Adrenal gland (tissue), 12 donors: ENCODE results near the gene ZBTB26. TPM values are rescaled to one million over a fixed set of nuclear protein-coding genes. Genes with fewer than 3 reads are reported as not detected.

Experiments used
- DNase-seq, 7 donors: peaks; one replicate each; pipeline ENCODE4 v3.0.0-alpha.2; 2019 to 2020
- H3K27ac ChIP-seq, 5 donors: fragments of 200-600 bp; sonication (generic) in 4 of 5; 1 replicate in 3 of 5; 2 replicates in 2 of 5; pipeline versions ENCODE4 v1.5.1 to v1.8.0; 2016 to 2020; ENCODE audit warnings: mild to moderate bottlenecking in 1 of 5
- H3K27me3 ChIP-seq: fragments of 200-600 bp; 2 replicates; pipeline ENCODE4 v1.8.0; 2021
- H3K36me3 ChIP-seq, 2 donors: fragments of 200-600 bp; replicated peaks in 1 of 2; 1 replicate in 1 of 2; 2 replicates in 1 of 2; pipeline versions ENCODE4 v1.5.1 to v1.8.0; 2018 to 2022
- H3K4me1 ChIP-seq, 2 donors: fragments of 200-600 bp; replicated peaks in 1 of 2; 1 replicate in 1 of 2; 2 replicates in 1 of 2; pipeline versions ENCODE4 v1.5.1 to v1.8.0; 2018 to 2021
- H3K4me3 ChIP-seq, 4 donors: fragments of 200-600 bp; sonication (generic) in 3 of 4; one replicate each; pipeline ENCODE4 v1.5.1; 2016 to 2018
- H3K9me3 ChIP-seq, 3 donors: fragments of 200-600 bp; sonication (generic) in 1 of 3; replicated peaks in 1 of 3; 1 replicate in 2 of 3; 2 replicates in 1 of 3; pipeline versions ENCODE4 v1.5.1 to v1.8.0; 2016 to 2021
- POLR2A ChIP-seq, 2 donors: fragments of 450-650 bp; IDR thresholded peaks; one replicate each; pipeline ENCODE4 v1.6.1; 2017; ENCODE audit warnings: antibody characterized with exemption in 2 of 2, mild to moderate bottlenecking in 2 of 2, moderate library complexity in 1 of 2
- WGBS, 4 donors: extraction: QIAGEN DNeasy Blood & Tissue Kit in 2 of 4; methylation state at CpG; one replicate each; pipeline versions ENCODE4 v1.1.5 to v1.1.7; 2013 to 2017; 5-methylcytosine and 5-hydroxymethylcytosine counted together
- intact Hi-C, 2 donors: fragments of 100-400 bp; cut with DNase I; formaldehyde crosslinking; loops; one replicate each; pipeline versions ENCODE4 v1.14.1 to v1.15.0; 2022 to 2023
- polyA plus RNA-seq, 3 donors: library from polyadenylated mRNA; stranded (reverse); fragments of 200-250 nt in 2 of 3; fragments of 350-450 nt in 1 of 3; fragmentation: Illumina TruSeq in 1 of 3; extraction: RNeasy Lipid Tissue Mini Kit (QIAGEN cat#74804) in 1 of 3; gene quantifications; one replicate each; pipeline ENCODE4 v1.2.3, GENCODE V29; 2013 to 2014
- total RNA-seq, 9 donors: library from RNA; depleted of rRNA in 4 of 9; stranded (reverse); fragments of >200 nt in 4 of 9; fragments of 120-200 nt in 1 of 9; fragmentation: NEBNext Ultra II Directional in 1 of 9; extraction: Animal tissue kit (Norgen Biotek cat#: 25700) in 1 of 9; gene quantifications; one replicate each; pipeline versions ENCODE4 v1.1.0 to v1.2.4, GENCODE V29; 2013 to 2023
- TF ChIP-seq, protein P1 (sequence below), 6 experiments: fragments of 450-650 bp in 4 of 6; fragments of 200-600 bp in 2 of 6; sonication (generic) in 1 of 6; IDR thresholded peaks; 1 replicate in 5 of 6; 2 replicates in 1 of 6; pipeline versions ENCODE4 v1.5.1 to v1.8.0; 2016 to 2021; ENCODE audit warnings: antibody characterized with exemption in 6 of 6, mild to moderate bottlenecking in 2 of 6, moderate library complexity in 1 of 6
- donor health status: healthy with polysubstance abuse.
- donor health status: Bipolar disorder and iron deficiency.
- donor health status: DM: yes; HTN: yes; CAD: no.
- donor health status: DM: no; HTN: no; CAD: no.
- donor health status: DM: no; HTN: no; CAD: no.
- donor health status: DM: yes; HTN: yes; CAD: no.

Gene ZBTB26
- total and polyA plus RNA-seq, 12 donors = 1.6 to 7.4 (median 4.4) TPM

DNA sequence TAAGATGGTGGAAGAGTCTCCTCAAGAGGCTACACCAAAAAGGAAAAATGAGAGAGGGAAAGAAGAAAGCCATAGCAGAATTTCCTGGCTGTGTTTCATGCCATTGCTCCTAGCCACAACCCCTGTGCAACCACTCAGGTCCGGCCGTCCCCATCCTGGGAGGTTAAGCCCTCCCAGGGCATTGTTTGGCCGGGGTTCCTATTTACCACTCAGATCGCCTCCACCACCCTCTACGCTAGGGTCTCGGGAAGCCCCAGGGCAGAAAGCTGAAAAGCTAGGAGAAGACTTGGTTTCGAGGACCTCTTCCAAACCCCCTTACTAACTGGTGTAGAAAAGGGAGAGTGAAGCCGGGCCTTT is 26.9 kb downstream of the ZBTB26 start:
- 0 to 2% (median 0%) methylated on average over 4 to 8 of the region's 8 CpGs for WGBS, 4 donors
- no peak for TF ChIP-seq POLR2A (IDR thresholded peaks at IDR 0.05)
- TF ChIP-seq, protein P1, sequence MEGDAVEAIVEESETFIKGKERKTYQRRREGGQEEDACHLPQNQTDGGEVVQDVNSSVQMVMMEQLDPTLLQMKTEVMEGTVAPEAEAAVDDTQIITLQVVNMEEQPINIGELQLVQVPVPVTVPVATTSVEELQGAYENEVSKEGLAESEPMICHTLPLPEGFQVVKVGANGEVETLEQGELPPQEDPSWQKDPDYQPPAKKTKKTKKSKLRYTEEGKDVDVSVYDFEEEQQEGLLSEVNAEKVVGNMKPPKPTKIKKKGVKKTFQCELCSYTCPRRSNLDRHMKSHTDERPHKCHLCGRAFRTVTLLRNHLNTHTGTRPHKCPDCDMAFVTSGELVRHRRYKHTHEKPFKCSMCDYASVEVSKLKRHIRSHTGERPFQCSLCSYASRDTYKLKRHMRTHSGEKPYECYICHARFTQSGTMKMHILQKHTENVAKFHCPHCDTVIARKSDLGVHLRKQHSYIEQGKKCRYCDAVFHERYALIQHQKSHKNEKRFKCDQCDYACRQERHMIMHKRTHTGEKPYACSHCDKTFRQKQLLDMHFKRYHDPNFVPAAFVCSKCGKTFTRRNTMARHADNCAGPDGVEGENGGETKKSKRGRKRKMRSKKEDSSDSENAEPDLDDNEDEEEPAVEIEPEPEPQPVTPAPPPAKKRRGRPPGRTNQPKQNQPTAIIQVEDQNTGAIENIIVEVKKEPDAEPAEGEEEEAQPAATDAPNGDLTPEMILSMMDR (IDR thresholded peaks at IDR 0.05) = no peak
- H3K9me3 ChIP-seq = no peaks in the 10 kb centered on the region
- peaks cover 8 to 41% of the 10 kb centered on the region in 2 donors for H3K4me1 ChIP-seq
- peak in 5 of 7 donors; percentile 37 to 62 (median 46) for DNase-seq
- H3K36me3 ChIP-seq = no peaks in the 10 kb centered on the region
- intact Hi-C loops = no loop called here
- H3K27ac ChIP-seq = peak overlapping the region; percentile 65 to 95 (median 94)
- no peaks in the 10 kb centered on the region for H3K27me3 ChIP-seq
- H3K4me3 ChIP-seq = peak overlapping the region; percentile 73 to 89 (median 80)

DNA sequence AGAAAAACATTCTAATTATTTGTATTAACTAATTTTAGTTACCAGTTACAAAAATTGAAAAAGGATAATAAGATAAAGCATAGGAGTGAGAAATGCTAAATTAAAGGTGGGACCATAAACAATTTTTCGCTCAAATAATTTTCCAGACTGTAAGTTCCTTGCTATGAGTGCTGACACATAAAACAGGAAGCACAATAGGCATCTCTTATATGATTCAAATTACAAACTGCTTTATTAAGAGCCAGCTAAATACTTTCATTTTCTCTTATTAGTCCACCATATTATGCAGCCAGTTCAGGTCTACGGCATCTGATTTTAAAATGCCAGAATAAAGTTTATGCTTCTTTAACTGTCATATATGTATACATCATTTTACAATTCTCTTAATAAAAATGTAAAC is 30.5 kb downstream of the ZBTB26 start:
- H3K27ac ChIP-seq = no peak overlapping the region
- DNase-seq = no peak
- no peak overlapping the region for H3K4me3 ChIP-seq
- no peaks in the 10 kb centered on the region for H3K27me3 ChIP-seq
- peaks cover 8 to 47% of the 10 kb centered on the region in 2 donors for H3K4me1 ChIP-seq
- TF ChIP-seq POLR2A (IDR thresholded peaks at IDR 0.05) = no peak
- TF ChIP-seq, protein P1 (IDR thresholded peaks at IDR 0.05) = no peak
- peaks cover 0 to 11% of the 10 kb centered on the region in 2 donors for H3K36me3 ChIP-seq
- intact Hi-C loops = no loop called here
- WGBS, 4 donors = 42 to 49% (median 45%) methylated on average over 2 of the region's 2 CpGs
- no peaks in the 10 kb centered on the region for H3K9me3 ChIP-seq

DNA sequence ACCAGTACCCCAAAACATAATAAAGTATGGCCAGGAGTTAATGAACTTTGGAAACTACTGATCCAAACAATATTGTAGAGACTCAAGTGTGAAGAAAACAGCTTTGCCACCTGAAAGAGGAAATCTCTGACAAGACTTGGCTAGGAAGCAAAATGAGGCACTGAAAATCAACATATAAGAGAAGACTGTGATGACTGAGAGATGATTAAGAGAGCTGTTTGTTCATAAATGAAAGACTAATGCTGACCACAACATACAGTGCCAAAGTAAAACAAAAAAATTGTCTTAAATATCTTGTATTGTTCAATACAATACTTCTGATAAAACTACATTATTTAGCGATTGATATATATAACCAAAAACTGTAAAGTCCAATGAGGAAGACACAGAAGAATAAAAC is 33.3 kb downstream of the ZBTB26 start:
- Histone ChIP-seq H3K36me3 (peaks cover 0 to 20% of the 10 kb centered on the region in 2 donors), H3K27ac (no peak overlapping the region), H3K9me3 (no peaks in the 10 kb centered on the region), H3K4me1 (peaks cover 0 to 33% of the 10 kb centered on the region in 2 donors), H3K27me3 (no peaks in the 10 kb centered on the region), H3K4me3 (no peak overlapping the region)
- no peak for DNase-seq
- intact Hi-C loops = no loop called here
- TF ChIP-seq POLR2A (IDR thresholded peaks at IDR 0.05) = no peak
- TF ChIP-seq, protein P1 (IDR thresholded peaks at IDR 0.05) = no peak
- 91 to 100% (median 99%) methylated on average over 1 of the region's 1 CpG for WGBS, 4 donors

DNA sequence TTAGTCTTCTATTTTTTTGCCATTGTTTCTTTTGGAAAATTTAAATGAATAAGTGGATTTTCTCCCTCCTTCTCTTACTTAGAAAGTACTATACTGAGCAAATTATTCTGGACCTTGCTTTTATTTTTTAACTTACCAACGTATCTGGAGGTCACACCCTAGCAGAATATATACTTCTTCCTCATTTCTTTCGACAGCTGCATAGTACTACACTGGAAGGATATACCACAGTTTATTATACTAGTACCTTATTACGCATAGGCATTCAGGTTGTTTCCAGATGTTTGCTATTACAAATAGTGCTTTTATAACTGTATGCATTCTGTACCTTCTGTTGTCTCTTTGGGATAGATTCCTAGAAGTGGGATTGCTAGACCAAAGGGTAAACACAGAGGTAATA is 42.8 kb downstream of the ZBTB26 start:
- TF ChIP-seq POLR2A (IDR thresholded peaks at IDR 0.05) = no peak
- TF ChIP-seq, protein P1 (IDR thresholded peaks at IDR 0.05) = no peak
- Histone ChIP-seq H3K4me3 (no peak overlapping the region), H3K27ac (no peak overlapping the region), H3K9me3 (no peaks in the 10 kb centered on the region), H3K36me3 (peaks cover 0 to 44% of the 10 kb centered on the region in 2 donors), H3K4me1 (no peaks in the 10 kb centered on the region), H3K27me3 (no peaks in the 10 kb centered on the region)
- intact Hi-C loops = no loop called here
- DNase-seq = no peak
- 57 to 78% (median 68%) methylated on average over 3 of the region's 3 CpGs for WGBS, 4 donors
